ENCODE results near the gene FBXO9.

The FBXO9 gene

DNA sequence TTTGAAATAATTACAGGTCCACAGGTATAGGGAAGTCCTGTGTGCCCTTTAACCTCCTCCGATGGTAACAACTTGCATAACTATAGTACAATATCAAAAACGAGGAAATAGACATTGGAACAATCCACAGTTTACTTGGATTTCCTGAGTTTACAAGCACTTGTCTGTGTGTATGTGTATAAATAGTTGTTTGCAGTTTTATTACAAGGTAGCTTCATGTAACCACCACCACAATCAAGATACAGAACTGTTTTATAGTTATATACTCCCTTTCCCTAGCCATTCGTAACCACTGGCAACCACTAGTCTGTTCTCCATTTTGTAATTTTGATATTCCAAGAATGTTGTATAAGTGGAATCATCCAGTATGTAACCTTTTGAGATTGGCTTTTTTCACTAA, 9.1 kb downstream of the FBXO9 start:
- H3K4me3 ChIP-seq, result no peak overlapping the region
- H3K27ac ChIP-seq, result no peak overlapping the region

DNA sequence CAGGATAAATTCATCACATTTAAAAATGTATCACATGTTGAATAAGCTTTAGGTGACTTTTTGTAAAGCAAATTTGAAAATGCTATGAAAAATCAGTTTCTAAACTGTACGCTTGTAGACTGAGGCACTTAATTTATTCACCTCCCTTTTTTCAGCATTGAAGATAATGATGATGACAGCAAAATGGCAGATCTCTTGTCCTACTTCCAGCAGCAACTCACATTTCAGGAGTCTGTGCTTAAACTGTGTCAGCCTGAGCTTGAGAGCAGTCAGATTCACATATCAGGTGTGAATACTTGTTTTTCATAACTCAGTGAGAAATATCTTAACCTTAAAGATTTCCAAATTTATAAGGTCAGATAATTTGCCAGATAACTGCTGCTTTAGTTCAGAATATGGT, 15.6 kb downstream of the FBXO9 start:
- no peak overlapping the region for H3K4me3 ChIP-seq
- H3K27ac ChIP-seq, result no peak overlapping the region

DNA sequence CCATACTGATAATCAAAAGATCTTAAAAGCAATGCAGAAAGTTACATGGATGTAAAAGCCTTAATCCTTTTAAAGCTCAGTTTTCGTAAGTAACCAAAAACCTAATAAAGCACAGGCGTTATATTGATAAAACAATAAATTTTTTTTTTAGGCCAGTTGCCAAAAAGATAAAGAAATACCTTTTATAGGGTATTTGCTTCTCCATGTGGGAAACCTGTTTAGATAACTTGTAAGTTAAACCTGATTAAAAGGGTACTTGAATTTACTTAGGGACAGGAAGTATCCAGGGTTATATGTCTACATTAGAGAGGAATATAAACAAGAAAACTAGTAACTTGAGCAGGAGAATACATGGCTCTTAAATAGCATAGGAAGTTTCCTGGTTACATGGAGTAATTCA, 21.1 kb downstream of the FBXO9 start:
- H3K4me3 ChIP-seq, result no peak overlapping the region
- no peak overlapping the region for H3K27ac ChIP-seq

DNA sequence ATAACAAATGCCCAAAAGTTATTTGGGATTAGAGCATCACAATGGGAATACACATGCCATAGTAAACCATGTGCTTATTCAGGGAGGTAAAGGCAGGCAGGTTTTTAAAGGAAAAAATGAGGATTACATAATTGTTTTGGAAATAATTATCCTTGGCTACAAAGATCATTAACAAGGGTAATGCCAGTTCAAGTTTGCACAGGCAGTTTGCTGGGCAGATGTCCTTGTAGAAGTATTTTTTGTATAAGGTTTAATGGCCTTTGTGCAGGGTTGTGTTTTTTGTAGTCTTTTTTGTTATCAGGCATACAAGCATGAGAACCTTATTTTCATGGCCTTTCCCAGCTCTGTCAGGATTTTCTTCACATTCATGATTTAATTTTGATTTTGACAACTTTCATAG, 24.7 kb downstream of the FBXO9 start:
- H3K27ac ChIP-seq, result no peak overlapping the region
- H3K4me3 ChIP-seq, result no peak overlapping the region

DNA sequence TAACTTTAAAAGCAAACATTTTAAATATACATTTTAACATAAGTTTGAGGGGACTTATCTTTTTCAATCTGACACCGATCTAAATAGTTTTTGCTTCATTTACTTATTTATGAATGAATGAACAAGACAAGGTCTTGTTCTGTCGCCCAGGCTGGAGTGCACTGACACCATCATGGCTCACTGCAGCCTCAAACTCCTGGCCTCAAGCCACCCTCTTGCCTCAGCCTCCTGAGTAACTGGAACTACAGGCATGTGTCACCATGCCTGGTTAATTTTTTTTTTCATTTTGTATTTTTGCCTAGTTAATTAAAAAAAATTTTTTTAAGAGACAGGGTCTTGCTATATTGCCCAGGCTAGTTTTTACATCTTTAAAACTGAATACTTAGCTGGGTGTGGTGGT, 25.4 kb downstream of the FBXO9 start:
- Histone ChIP-seq H3K27ac (no peak overlapping the region), H3K4me3 (no peak overlapping the region)

DNA sequence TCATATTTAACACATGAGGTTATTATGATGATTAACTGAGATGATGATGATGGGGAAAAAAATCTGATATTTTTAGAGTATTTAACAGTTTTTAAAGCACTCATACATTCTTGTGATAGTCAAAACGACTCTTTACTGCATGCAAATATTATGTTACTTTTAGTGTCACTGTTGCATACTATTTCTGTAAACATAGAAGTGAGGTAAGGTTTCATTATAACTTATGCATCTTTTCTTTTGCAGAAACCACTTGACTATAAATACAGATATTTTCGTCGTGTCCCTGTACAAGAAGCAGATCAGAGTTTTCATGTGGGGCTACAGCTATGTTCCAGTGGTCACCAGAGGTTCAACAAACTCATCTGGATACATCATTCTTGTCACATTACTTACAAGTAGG, 30.1 kb downstream of the FBXO9 start:
- H3K27ac ChIP-seq, result no peak overlapping the region

DNA sequence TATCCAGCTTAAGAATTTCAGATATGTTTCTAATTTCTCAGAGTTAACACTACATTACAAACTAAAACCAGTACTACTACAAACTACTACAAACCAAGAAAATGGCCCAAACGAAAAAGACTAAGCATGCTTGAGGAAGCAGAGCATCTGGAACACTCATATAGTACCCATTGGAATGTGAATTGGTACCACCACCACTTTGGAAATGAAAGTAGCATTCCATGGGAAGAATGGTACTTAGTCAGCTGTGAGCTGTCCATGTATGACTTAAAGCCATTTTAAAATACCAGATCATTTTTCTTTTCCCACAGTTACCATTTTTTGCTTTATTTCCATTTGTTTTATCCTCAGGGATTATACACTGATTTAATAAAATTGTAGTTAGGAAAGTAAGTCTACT, 30.5 kb downstream of the FBXO9 start:
- Histone ChIP-seq H3K27ac (no peak overlapping the region), H3K4me3 (no peak overlapping the region)

More for the DNA sequence above, 30.1 kb downstream of the FBXO9 start:
- no peak overlapping the region for H3K4me3 ChIP-seq

DNA sequence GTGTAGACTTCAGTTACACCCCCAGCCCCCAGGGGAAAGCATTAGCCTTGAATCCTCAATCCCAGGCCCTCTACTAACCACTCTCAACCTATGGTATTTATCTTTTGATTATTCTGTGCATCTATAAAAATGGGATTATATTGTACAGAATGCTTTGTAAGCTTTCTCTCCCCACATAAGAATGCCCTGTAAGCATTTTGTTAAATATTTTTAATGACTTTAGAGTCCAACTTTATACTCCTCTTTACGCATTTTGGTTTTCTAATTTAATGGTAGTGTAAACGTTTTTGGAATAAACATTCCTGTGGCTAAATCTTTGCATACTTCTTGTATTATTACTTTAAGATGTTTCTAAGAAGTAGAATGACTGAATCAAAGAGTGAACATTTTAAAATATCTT, 35.4 kb downstream of the FBXO9 start:
- Histone ChIP-seq H3K4me3 (no peak overlapping the region), H3K27ac (no peak overlapping the region)

DNA sequence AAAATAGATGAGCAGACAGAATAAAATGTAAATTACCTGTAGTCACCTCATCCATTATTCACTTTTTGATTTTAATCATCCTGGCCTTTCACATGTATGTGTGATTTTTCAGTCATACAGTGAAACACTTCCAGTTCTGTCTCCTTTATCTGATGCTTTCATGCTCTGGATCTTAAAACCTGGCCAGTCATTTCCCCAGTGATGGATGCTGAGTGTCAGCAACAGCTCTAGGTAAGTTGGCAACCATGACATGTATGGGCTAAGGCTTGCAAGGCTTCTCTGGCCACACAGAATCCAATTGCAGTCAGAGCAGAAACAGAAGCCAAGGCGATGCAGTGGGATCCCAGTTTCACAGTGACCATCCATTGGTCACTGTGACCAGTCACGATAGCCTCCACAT, 35.8 kb downstream of the FBXO9 start:
- Histone ChIP-seq H3K27ac (no peak overlapping the region), H3K4me3 (no peak overlapping the region)

DNA sequence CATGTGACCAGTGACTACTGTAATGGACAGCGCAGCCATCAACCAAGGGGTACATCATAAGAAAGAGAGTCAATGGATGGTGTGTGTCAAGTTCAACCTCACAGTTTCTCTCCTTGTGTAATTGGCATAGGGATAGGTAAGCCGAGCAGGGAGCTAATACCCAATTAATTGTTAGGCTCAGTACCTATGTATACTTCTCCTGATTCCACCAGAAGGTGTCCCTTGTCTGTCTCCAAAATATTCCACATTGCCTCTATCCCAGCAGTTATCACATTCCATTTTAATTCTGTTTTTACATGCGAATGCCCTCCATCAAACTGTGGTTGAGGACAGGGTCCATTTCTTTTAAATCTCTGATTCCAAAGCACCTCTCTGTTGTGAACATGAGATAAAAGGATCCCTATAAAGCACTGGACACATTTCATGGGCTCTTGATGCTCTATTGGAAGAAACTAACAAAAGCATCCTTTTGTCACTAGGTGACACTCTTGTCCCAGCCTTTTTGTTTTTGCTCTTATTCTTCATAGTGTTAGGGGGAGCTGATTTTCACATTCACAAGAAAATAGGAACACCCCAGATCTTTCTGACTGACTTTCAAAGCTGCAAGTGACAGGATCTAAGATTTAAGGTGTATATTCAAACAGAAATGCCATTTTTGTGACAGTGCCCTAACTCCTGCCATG, 38.9 kb downstream of the FBXO9 start:
- no peak overlapping the region for H3K27ac ChIP-seq
- no peak overlapping the region for H3K4me3 ChIP-seq

DNA sequence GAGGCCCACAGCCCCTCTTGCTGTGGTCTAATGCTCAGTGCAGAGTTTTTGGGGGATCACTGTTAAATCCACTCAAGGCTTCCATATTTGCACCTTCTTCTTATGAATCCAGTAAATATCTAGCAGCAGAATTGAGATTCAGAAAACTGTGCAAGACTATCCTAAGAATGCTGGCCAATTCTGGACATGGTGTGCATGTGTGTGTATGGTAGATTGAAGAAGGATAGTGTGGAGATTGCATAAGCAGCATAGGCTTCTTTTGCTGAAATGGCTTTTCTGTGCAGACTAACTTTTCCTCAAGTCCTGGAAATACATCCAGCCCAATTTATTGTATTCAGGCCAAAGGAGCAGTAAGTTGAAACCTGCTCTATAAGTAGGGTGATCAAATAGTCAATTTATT, 39.7 kb downstream of the FBXO9 start:
- Histone ChIP-seq H3K4me3 (no peak overlapping the region), H3K27ac (no peak overlapping the region)

DNA sequence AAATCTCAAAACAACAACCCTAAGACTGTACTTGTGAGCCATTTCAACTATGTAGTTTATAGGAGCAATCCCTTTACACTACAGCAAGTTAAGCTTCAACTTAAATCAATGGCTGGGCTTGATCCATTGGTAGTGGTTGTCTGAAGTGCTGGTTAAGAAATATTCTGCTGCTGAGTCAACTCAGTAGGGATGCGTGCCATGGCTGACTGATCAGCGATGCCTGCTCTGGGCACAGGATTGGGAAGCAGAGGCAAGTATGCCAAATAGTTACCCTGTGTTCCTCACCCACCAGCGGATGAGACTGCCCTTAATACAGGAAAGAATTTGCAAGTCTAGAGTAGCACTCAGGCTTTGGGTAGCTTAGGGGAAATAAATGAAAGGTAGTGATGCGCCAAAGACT, 41.9 kb downstream of the FBXO9 start:
- no peak overlapping the region for H3K27ac ChIP-seq

DNA sequence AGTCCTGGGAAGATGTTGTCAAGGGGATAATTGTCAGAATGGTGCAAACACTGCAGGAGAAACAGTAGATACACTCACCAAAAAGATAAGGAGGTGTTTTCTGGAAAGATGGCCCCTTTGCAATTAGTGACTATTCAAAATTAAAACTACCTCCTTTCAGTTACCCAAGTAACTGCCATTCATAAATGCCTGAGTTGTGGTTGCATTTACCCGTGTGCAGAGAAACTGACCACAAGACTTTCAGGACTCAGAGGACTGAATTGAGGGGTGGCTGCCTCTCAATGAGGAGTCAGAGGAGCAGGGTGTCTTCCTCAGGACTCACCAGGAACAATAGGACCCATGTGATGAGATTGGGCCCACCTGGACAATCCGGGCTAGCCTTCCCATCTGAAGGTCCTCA, 44.4 kb downstream of the FBXO9 start:
- H3K27ac ChIP-seq, result no peak overlapping the region
- no peak overlapping the region for H3K4me3 ChIP-seq

More for the DNA sequence above, 41.9 kb downstream of the FBXO9 start:
- H3K4me3 ChIP-seq, result no peak overlapping the region

DNA sequence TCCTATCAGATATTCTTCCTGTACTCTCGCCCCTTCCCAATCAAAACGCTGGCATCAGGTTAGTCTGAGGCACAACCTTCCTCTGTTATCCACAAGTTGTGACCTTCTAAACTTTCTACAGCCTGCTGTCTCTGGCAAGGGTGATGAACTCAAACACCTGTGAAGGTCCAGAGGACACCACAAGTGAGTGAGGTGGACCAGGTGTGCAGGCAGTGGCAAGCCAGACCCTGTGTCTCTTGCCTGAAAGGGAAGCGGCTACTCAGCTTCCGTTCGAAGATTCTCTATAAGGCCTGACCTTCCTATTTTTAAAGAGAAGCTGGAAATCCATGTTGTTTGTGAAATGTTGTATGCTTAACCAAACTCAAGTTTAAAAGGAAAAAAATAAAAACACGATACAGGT, 46.7 kb downstream of the FBXO9 start:
- Histone ChIP-seq H3K4me3 (no peak overlapping the region), H3K27ac (no peak overlapping the region)

DNA sequence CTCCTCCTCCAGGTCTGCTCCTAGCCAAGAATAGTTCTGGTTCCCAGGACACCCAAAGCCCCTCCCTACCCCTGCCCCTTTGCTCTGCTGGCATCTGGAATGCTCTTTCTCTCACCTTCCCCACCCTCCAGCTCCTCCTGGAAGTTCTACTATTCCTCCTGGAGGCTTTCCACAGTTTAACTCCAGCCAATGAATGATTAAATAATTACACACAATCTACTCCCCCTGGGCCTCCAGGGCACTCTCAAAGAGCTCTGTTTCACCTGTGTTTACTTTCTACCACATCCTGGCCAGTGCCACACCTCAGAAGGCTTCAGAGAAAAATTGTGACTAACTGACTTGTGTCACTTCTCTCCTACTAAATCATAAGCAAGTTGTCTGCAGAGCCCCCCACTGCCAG, 47.2 kb downstream of the FBXO9 start:
- Histone ChIP-seq H3K4me3 (no peak overlapping the region), H3K27ac (no peak overlapping the region)

DNA sequence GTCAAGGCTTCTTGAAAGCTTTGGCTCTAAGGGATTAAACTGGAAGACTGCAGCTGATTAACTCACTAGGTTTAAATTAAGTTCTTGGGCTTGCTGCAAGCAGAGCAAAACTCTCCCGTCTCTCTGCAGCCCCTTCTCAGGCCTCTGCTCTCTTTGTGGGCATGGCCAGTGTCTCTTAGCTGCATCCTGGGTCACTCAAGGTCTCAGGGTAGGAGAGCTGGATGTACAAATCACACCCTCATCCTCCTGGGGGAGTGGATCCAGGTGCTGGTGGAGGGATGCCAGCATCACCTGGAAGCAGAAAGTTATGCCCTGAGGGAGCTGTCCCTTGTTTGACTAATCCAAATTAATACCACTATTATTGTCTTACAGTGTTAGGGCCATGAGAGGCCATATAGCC, 47.7 kb downstream of the FBXO9 start:
- no peak overlapping the region for H3K4me3 ChIP-seq
- no peak overlapping the region for H3K27ac ChIP-seq

DNA sequence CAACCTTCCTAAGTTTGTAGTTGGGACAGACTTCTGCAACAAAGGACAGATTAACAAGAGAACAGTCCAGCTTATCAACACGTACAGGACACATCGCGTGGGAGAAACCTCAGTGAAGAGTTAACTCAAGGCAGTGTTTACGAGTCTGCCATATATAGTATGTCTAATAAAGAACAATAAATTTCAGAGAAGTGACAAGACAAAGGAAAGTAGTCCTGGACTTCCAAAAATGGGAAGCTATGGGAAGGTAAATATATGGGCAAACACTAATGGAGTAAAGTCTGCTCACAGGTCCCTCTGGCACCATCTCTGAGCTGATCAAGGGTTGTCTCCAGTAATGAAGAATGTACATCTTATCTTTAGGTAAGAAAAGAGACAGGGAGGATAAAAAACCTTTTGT, 48.5 kb downstream of the FBXO9 start:
- no peak overlapping the region for H3K27ac ChIP-seq
- H3K4me3 ChIP-seq, result no peak overlapping the region

DNA sequence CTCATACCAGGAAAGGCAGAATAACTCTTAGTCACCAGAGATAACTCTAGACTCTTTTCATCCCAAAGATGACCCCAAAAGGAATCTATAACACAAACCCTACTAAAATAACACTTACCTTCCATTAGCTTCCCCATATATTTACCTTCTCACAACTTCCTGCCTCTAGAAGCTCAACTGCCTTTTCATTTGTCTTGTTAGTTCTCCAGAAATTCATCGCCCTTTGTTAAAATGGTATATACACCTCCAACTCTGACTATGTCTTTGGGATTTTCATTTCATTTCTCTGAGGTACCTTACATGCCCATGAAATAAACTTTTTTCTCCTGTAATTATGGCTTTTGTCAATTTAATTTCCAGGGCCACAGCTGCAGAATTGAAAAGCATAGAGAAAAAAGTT, 49.9 kb downstream of the FBXO9 start:
- H3K27ac ChIP-seq, result no peak overlapping the region
- no peak overlapping the region for H3K4me3 ChIP-seq

DNA sequence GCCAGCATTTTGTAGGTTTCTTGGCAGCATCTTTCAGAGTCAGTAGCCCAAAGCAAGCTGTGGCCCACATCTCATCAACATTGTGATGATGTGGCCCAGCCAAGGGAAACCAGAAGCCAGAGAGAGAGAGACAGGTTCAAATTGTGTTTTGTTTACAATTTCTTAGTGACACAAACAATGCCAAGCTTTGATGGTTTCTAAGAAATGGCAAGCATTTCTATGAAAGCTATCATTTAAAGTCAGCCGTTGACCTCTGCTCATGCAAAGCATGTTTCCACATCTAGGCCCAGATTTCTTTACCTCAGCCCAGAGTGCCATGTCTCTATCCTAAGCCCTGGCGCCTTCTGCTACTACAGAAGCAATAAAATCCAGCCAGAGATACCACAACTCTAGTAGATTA, 50.5 kb downstream of the FBXO9 start:
- Histone ChIP-seq H3K27ac (no peak overlapping the region), H3K4me3 (no peak overlapping the region)

DNA sequence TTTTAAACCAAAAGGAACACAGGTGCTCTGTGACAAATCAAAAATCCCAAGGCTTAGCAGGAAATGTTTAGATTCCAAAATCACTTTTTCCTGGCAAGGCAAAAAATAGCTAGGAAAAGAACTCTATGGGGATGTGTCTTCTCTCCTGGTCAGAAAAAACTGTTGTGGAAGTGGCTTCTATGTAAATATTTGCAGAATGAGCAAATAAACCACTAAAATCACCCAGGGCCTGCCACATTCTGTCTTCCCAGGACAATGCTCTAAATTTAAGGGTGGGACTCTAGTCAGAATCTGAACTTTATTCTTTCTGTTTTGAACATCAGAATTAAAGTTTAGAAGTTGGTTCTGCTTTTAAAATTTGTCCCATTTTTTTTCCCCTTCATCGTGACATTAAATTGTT, 54.1 kb downstream of the FBXO9 start:
- Histone ChIP-seq H3K27ac (peak overlapping the region in 1 of 21 experiments; percentile 20), H3K4me3 (no peak overlapping the region)

DNA sequence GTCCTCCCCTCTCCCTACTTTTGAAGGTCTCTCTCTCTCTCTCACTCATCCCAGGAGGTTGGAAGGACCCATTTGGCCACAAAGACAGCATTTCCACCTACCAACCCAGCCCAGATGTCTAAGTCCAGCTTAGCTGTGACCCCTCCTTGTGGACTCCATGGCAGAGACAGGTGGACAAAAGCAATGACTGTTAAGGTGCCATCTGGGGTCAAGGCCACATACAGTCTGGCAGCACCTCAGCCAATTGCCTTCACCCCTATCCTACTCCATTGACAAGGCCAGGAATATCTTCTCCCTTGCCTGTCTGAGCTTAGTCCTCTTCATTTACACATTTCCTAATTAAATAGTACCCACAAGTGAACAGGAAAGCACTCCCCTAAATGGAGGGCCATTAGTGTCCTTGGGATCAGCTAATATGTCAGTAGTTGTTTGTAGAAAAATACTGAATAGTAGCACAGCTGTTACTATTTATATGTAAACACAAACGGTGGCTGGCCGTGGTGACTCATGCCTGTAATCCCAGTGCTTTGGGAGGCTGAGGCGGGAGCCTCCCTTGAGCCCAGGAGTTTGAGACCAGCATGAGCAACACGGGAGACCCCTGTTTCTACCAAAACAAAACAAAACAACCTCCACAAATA, 54.7 kb downstream of the FBXO9 start:
- H3K27ac ChIP-seq, result peak overlapping the region in 1 of 21 experiments; percentile 20

More for the DNA sequence above, 54.7 kb downstream of the FBXO9 start:
- H3K4me3 ChIP-seq, result no peak overlapping the region
